Liver (tissue), 9 donors: ENCODE data around the gene ASIC2. TPM values are rescaled to one million over a fixed set of nuclear protein-coding genes. Genes with fewer than 3 reads are reported as not detected.

Source experiments
- DNase-seq: peaks from one replicate; pipeline ENCODE4 v3.0.0-alpha.2; 2017; ENCODE audit warnings: low spot score
- H3K27ac ChIP-seq, 2 donors: one replicate each; pipeline ENCODE4 v1.7.0; 2013; ENCODE audit warnings: inconsistent platforms in 2 of 2, low read length in 2 of 2, control low read depth in 1 of 2, low read depth in 1 of 2, mild to moderate bottlenecking in 1 of 2
- H3K27me3 ChIP-seq, 4 donors: one replicate each; pipeline versions ENCODE4 v1.6.1 to v1.7.0; 2013; ENCODE audit warnings: low read length in 3 of 4, inconsistent platforms in 1 of 4, mild to moderate bottlenecking in 1 of 4, moderate library complexity in 1 of 4; ENCODE audit not compliant: control insufficient read depth in 4 of 4, insufficient read depth in 4 of 4
- H3K36me3 ChIP-seq, 4 donors: one replicate each; pipeline versions ENCODE4 v1.6.1 to v1.7.0; 2013; ENCODE audit warnings: low read length in 3 of 4, mild to moderate bottlenecking in 3 of 4, low read depth in 1 of 4, moderate library complexity in 1 of 4; ENCODE audit not compliant: control insufficient read depth in 4 of 4, insufficient read depth in 3 of 4
- H3K4me1 ChIP-seq, 4 donors: one replicate each; pipeline versions ENCODE4 v1.6.1 to v1.7.0; 2013; ENCODE audit warnings: low read length in 3 of 4, mild to moderate bottlenecking in 3 of 4, moderate library complexity in 1 of 4; ENCODE audit not compliant: control insufficient read depth in 4 of 4, insufficient read depth in 4 of 4
- H3K4me3 ChIP-seq, 3 donors: one replicate each; pipeline versions ENCODE4 v1.6.1 to v1.7.0; 2013; ENCODE audit warnings: low read length in 3 of 3, control low read depth in 1 of 3, low read depth in 1 of 3, mild to moderate bottlenecking in 1 of 3
- H3K9ac ChIP-seq, 2 donors: one replicate each; pipeline ENCODE4 v1.7.0; 2013; ENCODE audit warnings: low read length in 2 of 2, mild to moderate bottlenecking in 2 of 2, moderate library complexity in 2 of 2, control low read depth in 1 of 2, low read depth in 1 of 2
- H3K9me3 ChIP-seq, 4 donors: one replicate each; pipeline versions ENCODE4 v1.6.1 to v1.7.0; 2013; ENCODE audit warnings: low read length in 3 of 4; ENCODE audit not compliant: control insufficient read depth in 4 of 4
- EGR1 ChIP-seq, 2 donors: IDR thresholded peaks; 2 replicates each; pipeline ENCODE4 v1.6.1; 2016 to 2018; ENCODE audit warnings: antibody characterized with exemption in 2 of 2, low read depth in 2 of 2
- FOXA1 ChIP-seq: IDR thresholded peaks from 2 replicates; pipeline ENCODE4 v1.6.1; 2016; ENCODE audit warnings: antibody characterized with exemption
- FOXA2 ChIP-seq: IDR thresholded peaks from 2 replicates; pipeline ENCODE4 v1.6.1; 2016; ENCODE audit warnings: antibody characterized with exemption
- GABPA ChIP-seq, 2 donors: IDR thresholded peaks in 1 of 2; conservative IDR thresholded peaks in 1 of 2; 2 replicates each; pipeline ENCODE4 v1.6.1; 2016; ENCODE audit warnings: antibody characterized with exemption in 2 of 2, mild to moderate bottlenecking in 1 of 2, moderate library complexity in 1 of 2
- HNF4A ChIP-seq, 2 donors: conservative IDR thresholded peaks; 2 replicates each; pipeline ENCODE4 v1.6.1; 2016; ENCODE audit warnings: antibody characterized with exemption in 2 of 2, mild to moderate bottlenecking in 2 of 2
- HNF4G ChIP-seq: IDR thresholded peaks from 2 replicates; pipeline ENCODE4 v1.6.1; 2016; ENCODE audit warnings: antibody characterized with exemption
- JUND ChIP-seq, 2 donors: IDR thresholded peaks; 2 replicates each; pipeline ENCODE4 v1.6.1; 2016; ENCODE audit warnings: antibody characterized with exemption in 2 of 2
- MAX ChIP-seq: IDR thresholded peaks from 2 replicates; pipeline ENCODE4 v1.6.1; 2016; ENCODE audit warnings: antibody characterized with exemption
- NR2F2 ChIP-seq: IDR thresholded peaks from 2 replicates; pipeline ENCODE4 v1.6.1; 2016; ENCODE audit warnings: antibody characterized with exemption
- RAD21 ChIP-seq, 2 donors: IDR thresholded peaks; 2 replicates each; pipeline ENCODE4 v1.6.1; 2016; ENCODE audit warnings: antibody characterized with exemption in 2 of 2, mild to moderate bottlenecking in 2 of 2
- REST ChIP-seq: IDR thresholded peaks from 2 replicates; pipeline ENCODE4 v1.6.1; 2016; ENCODE audit warnings: antibody characterized with exemption, mild to moderate bottlenecking
- RXRA ChIP-seq, 2 donors: IDR thresholded peaks; 2 replicates each; pipeline ENCODE4 v1.6.1; 2017 to 2018; ENCODE audit warnings: antibody characterized with exemption in 2 of 2, mild to moderate bottlenecking in 1 of 2
- YY1 ChIP-seq: IDR thresholded peaks from 2 replicates; pipeline ENCODE4 v1.6.1; 2016; ENCODE audit warnings: antibody characterized with exemption, mild to moderate bottlenecking
- WGBS: extraction: QIAGEN DNeasy Blood & Tissue Kit; methylation state at CpG from one replicate; pipeline ENCODE4 v1.1.7; 2013; 5-methylcytosine and 5-hydroxymethylcytosine counted together
- polyA plus RNA-seq, 2 donors: library from polyadenylated mRNA; stranded (reverse) in 1 of 2; unstranded in 1 of 2; fragments of 200-250 nt in 1 of 2; fragments of >200 nt in 1 of 2; fragmentation: Nextera tagmentation in 1 of 2; extraction: Ambion mirVana in 1 of 2; gene quantifications; one replicate each; pipeline versions ENCODE4 v1.2.1 to v1.2.3, GENCODE V29; 2013 to 2015
- total RNA-seq, 2 donors: library from RNA; depleted of rRNA; stranded (reverse); fragments of >200 nt; gene quantifications; one replicate each; pipeline ENCODE4 v1.2.3, GENCODE V29; 2014
- TF ChIP-seq, protein P1 (sequence below): fragments of 150-350 bp; IDR thresholded peaks from 2 replicates; pipeline ENCODE4 v1.5.1; 2017; ENCODE audit warnings: improper control_type of control experiment, low read depth, low read length; ENCODE audit not compliant: missing input control
- TF ChIP-seq, protein P2 (sequence below): IDR thresholded peaks from 2 replicates; pipeline ENCODE4 v1.6.1; 2016; ENCODE audit warnings: antibody characterized with exemption
- TF ChIP-seq, protein P3 (sequence below): IDR thresholded peaks from 2 replicates; pipeline ENCODE4 v1.6.1; 2016; ENCODE audit warnings: antibody characterized with exemption
- donor health status: healthy.
- donor health status: healthy.
- donor health status: healthy.
- donor health status: healthy.
- donor health status: healthy.

Gene ASIC2
- total and polyA plus RNA-seq, 4 donors: under 0.01 TPM; not detected in 3

GRCh38 chr17:33299115-33299514, 6.0 kb upstream of the ASIC2 start:
- no peak overlapping the region for H3K27ac ChIP-seq
- no peaks in the 10 kb centered on the region for H3K4me1 ChIP-seq
- no peak for DNase-seq
- TF ChIP-seq, protein P1, sequence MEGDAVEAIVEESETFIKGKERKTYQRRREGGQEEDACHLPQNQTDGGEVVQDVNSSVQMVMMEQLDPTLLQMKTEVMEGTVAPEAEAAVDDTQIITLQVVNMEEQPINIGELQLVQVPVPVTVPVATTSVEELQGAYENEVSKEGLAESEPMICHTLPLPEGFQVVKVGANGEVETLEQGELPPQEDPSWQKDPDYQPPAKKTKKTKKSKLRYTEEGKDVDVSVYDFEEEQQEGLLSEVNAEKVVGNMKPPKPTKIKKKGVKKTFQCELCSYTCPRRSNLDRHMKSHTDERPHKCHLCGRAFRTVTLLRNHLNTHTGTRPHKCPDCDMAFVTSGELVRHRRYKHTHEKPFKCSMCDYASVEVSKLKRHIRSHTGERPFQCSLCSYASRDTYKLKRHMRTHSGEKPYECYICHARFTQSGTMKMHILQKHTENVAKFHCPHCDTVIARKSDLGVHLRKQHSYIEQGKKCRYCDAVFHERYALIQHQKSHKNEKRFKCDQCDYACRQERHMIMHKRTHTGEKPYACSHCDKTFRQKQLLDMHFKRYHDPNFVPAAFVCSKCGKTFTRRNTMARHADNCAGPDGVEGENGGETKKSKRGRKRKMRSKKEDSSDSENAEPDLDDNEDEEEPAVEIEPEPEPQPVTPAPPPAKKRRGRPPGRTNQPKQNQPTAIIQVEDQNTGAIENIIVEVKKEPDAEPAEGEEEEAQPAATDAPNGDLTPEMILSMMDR: no peak
- TF ChIP-seq HNF4A (conservative IDR thresholded peaks at IDR 0.05) (no peak), JUND (IDR thresholded peaks at IDR 0.05) (no peak), HNF4G (no peak), YY1 (no peak), RAD21 (IDR thresholded peaks at IDR 0.05) (no peak), FOXA2 (no peak), GABPA (IDR thresholded peaks at IDR 0.05 in 1 of 2, conservative IDR thresholded peaks at IDR 0.05 in 1 of 2) (no peak), RXRA (IDR thresholded peaks at IDR 0.05) (no peak), MAX (no peak), NR2F2 (no peak), EGR1 (IDR thresholded peaks at IDR 0.05; ENCODE audit: low read depth in 2 of 2) (no peak), REST (no peak)
- TF ChIP-seq, protein P2, sequence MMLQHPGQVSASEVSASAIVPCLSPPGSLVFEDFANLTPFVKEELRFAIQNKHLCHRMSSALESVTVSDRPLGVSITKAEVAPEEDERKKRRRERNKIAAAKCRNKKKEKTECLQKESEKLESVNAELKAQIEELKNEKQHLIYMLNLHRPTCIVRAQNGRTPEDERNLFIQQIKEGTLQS: no peak
- TF ChIP-seq, protein P3, sequence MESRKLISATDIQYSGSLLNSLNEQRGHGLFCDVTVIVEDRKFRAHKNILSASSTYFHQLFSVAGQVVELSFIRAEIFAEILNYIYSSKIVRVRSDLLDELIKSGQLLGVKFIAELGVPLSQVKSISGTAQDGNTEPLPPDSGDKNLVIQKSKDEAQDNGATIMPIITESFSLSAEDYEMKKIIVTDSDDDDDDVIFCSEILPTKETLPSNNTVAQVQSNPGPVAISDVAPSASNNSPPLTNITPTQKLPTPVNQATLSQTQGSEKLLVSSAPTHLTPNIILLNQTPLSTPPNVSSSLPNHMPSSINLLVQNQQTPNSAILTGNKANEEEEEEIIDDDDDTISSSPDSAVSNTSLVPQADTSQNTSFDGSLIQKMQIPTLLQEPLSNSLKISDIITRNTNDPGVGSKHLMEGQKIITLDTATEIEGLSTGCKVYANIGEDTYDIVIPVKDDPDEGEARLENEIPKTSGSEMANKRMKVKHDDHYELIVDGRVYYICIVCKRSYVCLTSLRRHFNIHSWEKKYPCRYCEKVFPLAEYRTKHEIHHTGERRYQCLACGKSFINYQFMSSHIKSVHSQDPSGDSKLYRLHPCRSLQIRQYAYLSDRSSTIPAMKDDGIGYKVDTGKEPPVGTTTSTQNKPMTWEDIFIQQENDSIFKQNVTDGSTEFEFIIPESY: no peak
- H3K36me3 ChIP-seq: no peaks in the 10 kb centered on the region
- 70% methylated on average over 2 of the region's 2 CpGs for WGBS
- peaks cover 0 to 13% (median under 1%) of the 10 kb centered on the region in 4 donors for H3K27me3 ChIP-seq
- no peak overlapping the region for H3K4me3 ChIP-seq
- H3K9ac ChIP-seq: no peak overlapping the region
- H3K9me3 ChIP-seq: peaks cover 0 to 5% (median 2%) of the 10 kb centered on the region in 4 donors

DNA sequence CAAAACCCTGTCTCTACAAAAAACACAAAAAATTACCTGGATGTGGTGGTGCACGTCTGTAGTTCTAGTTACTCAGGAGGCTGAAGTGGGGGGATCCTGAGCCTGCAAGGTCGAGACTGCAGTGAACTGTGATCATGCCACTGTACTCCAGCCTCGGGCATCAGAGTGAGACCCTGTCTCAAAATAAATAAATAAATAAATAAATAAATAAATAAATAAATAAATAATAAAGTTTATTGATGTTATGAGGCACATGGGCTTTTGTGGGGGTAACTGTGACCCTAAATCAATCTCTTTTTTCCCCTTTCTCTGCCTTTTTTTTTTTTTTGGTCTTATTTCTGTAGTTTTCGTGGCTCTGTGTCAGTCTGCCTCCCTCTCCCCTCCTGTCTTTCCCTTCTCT, 4.5 kb upstream of the ASIC2 start:
- H3K27ac ChIP-seq: no peak overlapping the region
- H3K36me3 ChIP-seq: no peaks in the 10 kb centered on the region
- no peaks in the 10 kb centered on the region for H3K4me1 ChIP-seq
- no peak overlapping the region for H3K9ac ChIP-seq
- no peak overlapping the region for H3K4me3 ChIP-seq
- peaks cover 0 to 19% (median 4%) of the 10 kb centered on the region in 4 donors for H3K27me3 ChIP-seq
- no peak for DNase-seq
- peaks cover 0 to 5% (median 2%) of the 10 kb centered on the region in 4 donors for H3K9me3 ChIP-seq
- 81% methylated on average over 4 of the region's 4 CpGs for WGBS
- TF ChIP-seq RAD21 (IDR thresholded peaks at IDR 0.05) (no peak), FOXA1 (no peak), HNF4G (no peak), EGR1 (IDR thresholded peaks at IDR 0.05; ENCODE audit: low read depth in 2 of 2) (no peak), GABPA (IDR thresholded peaks at IDR 0.05 in 1 of 2, conservative IDR thresholded peaks at IDR 0.05 in 1 of 2) (no peak)
- TF ChIP-seq, protein P3: no peak
- TF ChIP-seq, protein P1: no peak
- TF ChIP-seq, protein P2: no peak
